RPMI8226 (cell line): Measurements from ENCODE around the gene BMP6.

Experiments
- DNase-seq: peaks from one replicate; pipeline ENCODE4 v3.0.0-alpha.2; 2015

BMP6 gene

DNA sequence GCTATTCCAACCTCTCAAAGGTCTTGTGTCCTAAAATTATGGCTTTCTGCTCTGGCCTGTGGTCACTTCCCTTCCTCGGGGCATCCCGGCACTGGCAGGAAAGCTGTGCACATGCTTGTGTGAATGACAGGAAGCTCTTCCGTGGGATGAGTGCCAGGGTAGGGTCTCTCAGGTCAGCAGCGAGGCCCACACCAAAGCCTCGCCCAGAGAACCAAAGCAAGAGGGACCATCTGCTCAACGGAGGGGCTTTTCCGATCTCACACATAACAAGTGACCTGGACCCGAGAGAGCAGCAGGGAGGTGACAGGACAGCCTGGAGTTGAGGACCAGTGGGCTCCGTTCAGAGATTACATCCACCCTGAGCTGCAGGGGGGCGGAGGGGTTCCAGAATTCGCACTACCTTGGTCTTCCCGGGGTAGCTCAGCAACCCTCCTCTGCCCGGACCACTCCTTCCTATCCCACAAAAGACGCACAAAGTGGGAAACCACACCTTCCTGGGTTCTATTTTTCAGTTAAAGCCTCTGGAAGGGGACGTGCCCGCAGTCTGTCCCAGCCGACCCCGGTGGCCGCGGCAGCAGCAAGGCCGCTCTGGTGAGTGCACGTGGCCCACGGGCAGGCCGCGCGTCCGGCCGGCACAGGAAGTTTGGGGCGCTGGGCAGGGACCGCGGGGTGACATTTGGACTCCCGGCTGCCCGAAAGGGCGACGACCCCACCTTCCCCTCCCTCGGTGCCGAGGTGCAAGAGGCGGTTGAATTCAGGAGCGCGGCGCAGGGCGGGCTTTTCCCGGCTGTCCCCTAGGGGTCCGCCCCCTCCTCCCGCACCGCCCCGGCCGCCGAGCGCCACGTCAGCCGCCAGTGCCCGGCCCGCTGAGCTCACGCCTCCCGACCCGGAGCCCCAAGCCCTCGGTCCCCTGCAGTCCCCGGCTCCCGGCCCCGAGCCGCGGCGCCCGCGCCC, 183.7 kb downstream of the BMP6 start:
- DNase-seq, result peak; percentile 75

GRCh38 chr6:7910298-7910653, 184.4 kb downstream of the BMP6 start:
- DNase-seq, result no peak

DNA sequence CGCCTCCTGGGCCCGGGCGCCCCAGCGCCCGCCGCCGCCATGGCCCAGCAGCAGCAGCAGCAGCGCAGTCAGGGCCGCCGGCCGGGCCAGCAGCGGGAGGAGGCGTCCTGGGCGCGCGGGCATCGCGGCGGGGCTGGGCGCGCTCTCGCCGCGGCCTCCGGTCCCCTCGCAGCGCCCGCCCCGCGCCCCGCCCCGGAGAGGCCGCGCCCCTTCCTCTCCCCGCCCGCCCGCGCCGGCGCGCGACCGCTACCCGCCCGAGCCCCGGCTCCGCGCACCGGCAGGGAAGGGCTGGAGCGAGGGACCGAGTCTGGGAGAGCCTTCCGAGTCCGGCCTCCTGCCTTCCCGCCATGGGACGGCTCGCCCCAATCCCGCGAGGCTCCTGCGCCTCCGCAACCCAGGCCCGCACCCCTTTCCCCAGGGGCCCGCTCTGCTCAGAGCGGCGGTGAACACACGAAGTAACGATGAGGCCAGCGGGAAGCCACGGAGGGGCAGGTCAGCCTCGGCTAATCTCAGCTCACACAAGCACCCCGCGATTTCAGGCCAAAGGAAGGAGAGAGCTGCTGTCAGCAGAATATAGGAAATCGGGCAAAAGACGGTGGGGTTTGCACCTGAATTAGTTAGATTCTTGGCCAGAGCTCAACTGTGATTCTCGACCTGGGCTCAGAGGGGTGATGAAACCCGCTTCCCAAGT, 184.9 kb downstream of the BMP6 start, which contains the start of gene TXNDC5:
TSS of gene TXNDC5 (minus strand) at position 135 of the 691 bp plus-strand sequence. CDS start at position 123, 12 bp downstream.
- peak; percentile 92 for DNase-seq

GRCh38 chr6:7911345-7911725, 185.4 kb downstream of the BMP6 start:
- DNase-seq, result peak; percentile 84

GRCh38 chr6:7912024-7912423, 186.1 kb downstream of the BMP6 start:
- peak; percentile 48 for DNase-seq

DNA sequence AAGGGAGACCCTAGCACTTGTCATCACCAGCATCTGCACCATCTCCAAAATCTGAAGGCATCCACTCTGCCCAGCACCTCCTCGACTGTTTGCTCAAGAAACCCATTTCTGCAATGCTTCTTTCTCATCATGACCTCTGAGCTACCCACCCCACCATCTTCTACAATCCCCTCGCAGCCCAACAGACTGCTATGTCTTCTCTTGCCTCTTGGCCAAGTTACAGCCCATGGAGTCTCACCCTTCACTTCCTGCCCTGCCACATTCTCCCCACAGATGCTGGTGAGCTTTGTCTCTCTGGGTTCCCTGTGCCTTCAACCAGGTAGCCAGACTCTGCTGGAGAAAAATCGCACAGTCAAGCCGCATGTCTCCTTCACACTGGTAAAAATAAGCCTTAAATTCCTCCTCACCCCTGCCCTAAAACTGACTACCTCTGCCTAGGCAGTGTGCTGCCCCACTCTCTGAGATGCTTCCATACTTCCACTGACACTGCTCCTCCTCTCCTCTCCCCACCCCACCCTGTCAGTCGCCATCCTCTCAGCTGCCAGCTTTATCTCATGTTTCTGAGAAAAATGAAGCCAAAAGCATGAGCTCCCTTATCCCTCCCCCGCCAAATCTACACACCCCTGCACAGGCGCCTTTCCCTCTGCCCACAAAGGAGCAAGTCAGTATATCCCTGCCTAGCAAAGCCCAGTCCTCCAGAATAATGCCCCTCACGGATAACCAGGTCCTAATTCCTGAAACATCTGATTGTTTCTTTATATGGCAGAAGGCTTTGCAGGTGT, 187.0 kb downstream of the BMP6 start:
- peak; percentile 61 for DNase-seq

- DNase-seq, result peak; percentile 92
These were observed 188.4 kb downstream of the BMP6 start for GRCh38 chr6:7914311-7914710.

GRCh38 chr6:7914991-7915789, 189.3 kb downstream of the BMP6 start:
- DNase-seq, result peak; percentile 50

DNA sequence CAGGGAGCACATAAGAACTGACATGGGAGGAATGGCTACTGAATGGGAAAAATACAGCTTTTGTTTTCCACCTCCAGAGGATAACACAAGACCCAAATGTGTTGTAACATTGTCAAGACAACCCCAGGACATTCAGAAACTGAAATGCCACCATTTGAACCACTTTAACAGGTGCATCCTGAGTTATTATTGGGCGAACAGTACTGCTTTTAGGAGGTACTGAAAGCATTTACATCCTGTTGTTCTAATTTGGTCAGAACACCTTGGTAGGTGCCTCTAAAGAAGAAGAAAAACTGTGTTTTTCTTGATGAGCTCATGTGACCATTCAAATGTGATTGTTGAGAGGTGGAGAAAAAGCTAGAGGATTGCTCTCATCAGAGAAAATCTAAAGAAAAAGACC, 191.1 kb downstream of the BMP6 start:
- DNase-seq, result peak; percentile 93

DNA sequence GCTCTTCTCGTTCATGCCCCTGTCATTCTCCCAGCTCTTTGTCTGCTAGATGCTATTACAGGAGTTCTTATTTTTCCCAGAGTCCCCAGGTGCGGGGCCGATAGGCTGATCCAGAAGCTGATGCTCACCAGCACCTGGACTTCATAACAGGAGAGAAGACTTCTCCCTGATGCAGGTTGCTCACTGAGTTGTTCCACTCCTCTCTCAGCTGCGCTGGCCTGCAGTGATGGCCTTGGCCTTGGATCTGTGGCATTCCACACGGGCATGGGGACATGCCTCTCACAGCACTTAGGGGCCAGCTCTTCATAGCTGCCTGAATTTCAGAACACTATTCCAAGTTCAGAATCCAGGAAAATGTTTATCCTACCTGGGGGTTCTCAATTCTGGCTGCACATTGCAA, 191.8 kb downstream of the BMP6 start:
- DNase-seq, result peak; percentile 61

DNA sequence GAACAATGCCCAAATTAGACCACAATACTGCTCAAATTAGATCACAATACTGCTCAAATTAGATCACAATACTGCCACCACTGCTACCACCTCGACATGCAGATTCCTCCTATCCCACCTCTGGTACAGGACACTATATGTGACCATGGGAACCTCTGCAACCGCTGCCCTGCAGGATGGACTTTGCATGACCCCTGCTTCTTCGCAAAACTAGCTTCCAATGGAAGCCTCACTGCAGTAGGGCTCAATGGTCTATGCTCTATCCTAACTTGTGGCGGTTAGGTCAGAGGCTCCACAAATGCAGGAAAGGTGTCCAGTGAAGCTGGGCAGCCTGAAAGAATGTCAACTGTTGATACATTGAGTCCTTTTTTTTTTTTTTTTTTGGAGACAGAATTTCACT, 192.5 kb downstream of the BMP6 start:
- peak; percentile 44 for DNase-seq

GRCh38 chr6:7919871-7920270, 194.0 kb downstream of the BMP6 start:
- peak; percentile 57 for DNase-seq

DNA sequence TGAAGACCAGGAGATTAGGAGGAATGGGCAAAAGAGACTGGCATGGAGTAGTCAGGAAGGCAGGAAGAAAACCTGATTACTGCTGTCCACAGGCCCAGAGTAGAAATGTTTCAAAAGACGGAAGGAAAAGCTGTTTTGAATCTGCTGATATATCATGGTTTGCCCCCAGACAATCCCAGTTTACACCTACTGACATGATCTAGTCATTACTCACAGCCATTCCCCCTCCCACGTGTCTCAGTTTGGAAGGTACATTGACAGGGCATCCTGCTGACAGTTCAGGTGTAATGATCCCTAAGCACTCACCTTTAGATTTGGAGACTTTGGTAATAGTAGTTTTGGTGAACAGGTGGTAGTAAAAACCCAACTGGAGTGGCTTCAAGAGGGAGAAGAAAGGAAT, 194.5 kb downstream of the BMP6 start:
- DNase-seq, result peak; percentile 82

- DNase-seq, result peak; percentile 80
These were observed 195.1 kb downstream of the BMP6 start for GRCh38 chr6:7921046-7921445.

DNA sequence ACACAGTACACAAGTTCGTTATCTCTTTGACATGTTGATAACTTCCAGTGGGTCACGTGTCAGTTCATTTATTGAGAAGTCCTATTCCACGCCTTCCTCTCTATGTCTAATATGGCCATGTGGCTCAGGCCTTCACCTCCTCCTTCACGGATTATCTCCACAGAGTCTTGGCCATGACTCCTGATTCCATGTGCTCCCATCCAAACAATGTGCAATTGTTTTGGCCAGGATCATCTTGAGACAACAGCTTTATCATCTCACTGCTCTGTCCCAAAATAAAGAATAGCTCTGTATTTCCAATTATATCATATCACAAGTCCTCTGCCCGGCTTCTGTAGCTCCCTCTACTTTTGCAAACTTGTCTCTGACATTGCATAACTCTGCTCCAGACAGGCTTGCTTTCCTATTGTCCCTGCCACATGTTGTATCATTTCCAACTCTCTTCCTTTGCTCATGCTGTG, 195.8 kb downstream of the BMP6 start:
- peak; percentile 5 for DNase-seq

DNA sequence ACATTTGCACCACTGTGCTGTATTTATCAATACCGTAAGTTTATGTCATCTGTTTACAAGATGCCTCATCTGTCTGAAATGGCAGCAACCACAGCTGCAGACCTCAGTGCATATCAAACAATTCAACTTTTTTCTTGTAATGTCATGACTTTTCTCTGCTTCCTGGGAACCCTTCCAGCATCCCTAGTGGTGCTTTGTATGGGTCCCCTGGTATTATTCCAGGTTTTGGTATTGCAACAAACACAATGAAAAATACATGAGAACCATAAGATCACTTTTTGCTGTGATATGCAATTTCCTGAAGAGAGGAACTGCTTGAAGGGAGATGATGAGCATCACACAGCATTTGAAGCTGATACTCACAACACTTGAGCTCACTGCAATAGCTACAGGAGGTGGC, 196.7 kb downstream of the BMP6 start:
- peak; percentile 75 for DNase-seq

- no peak for DNase-seq
These were observed 199.0 kb downstream of the BMP6 start for GRCh38 chr6:7924867-7925266.
